H1 (cell line): ENCODE measurements around the gene OGG1. TPM values are rescaled to one million over a fixed set of nuclear protein-coding genes. Genes with fewer than 3 reads are reported as not detected.

Experiments
- SAP30 ChIP-seq: fragments of 300-600 bp; sonication (generic); IDR thresholded peaks from 2 replicates; pipeline ENCODE4 v1.7.1; 2012; ENCODE audit warnings: low read length, moderate library complexity, mild to moderate bottlenecking, inconsistent platforms; ENCODE audit not compliant: insufficient read depth, insufficient replicate concordance
- polyA plus RNA-seq, 7 experiments: library from polyadenylated mRNA; depleted of rRNA in 3 of 7; stranded (reverse) in 5 of 7; unstranded in 2 of 7; fragments of >200 nt in 5 of 7; fragments of 200-250 nt in 2 of 7; gene quantifications; 1 replicate in 5 of 7; 2 replicates in 1 of 7; 4 replicates in 1 of 7; pipeline versions ENCODE4 v1.2.1 to v1.2.3, GENCODE V29; 2011 to 2013; ENCODE audit warnings: missing spikeins in 2 of 7, mixed read lengths in 2 of 7
- total RNA-seq: library from RNA; stranded (reverse); fragmentation: NEBNext Ultra II Directional; extraction: Animal tissue kit (Norgen Biotek cat#: 25700); gene quantifications from 2 replicates; pipeline ENCODE4 v1.2.1, GENCODE V29; 2021

Gene OGG1
- total and polyA plus RNA-seq, 2 of the 8 experiments (the other 6 are each of a cell fraction or from before 2014, with no cell fraction given) = 29.6 to 46.8 TPM

DNA sequence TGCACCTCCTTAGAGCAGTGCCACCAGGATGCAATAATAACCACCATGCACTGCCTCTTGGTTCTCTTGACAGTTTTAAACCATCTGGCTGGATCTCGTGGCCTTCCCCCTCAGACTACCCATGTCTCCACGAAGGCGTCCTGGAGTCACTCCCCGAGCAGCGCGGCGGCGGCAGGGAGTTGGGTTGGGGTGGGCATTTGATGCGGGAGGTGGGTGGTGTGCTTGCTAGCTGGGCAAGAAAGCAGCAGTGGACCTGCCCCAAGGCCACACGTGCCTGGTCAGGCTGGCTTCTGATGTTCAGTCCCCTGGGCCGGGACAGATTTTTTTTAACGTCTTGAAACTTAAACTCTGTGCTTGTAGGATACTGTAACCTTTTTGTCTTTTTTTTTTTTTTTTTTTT, 56.4 kb downstream of the OGG1 start (continued):
- TF ChIP-seq SAP30 = no peak
- TF ChIP-seq, all 59 proteins: peak for 0

Other genes starting within 250 kb of the OGG1 start
- gene LHFPL4, start 196.1 kb upstream of the OGG1 start, total RNA-seq = 16.9 and 20.9 TPM in 2 replicates
- gene LHFPL4, start 196.1 kb upstream of the OGG1 start, polyA plus RNA-seq (2011; rRNA removed) = 5.0 and 5.5 TPM in 2 replicates
- 46.2 and 47.6 TPM in 2 replicates for gene MTMR14, start 100.4 kb upstream of the OGG1 start, total RNA-seq
- gene MTMR14, start 100.4 kb upstream of the OGG1 start, polyA plus RNA-seq (2011; rRNA removed) = 55.3 and 58.0 TPM in 2 replicates
- 4.4 and 4.8 TPM in 2 replicates for gene CPNE9, start 46.1 kb upstream of the OGG1 start, total RNA-seq
- 6.0 and 7.1 TPM in 2 replicates for gene CPNE9, start 46.1 kb upstream of the OGG1 start, polyA plus RNA-seq (2011; rRNA removed)
- gene BRPF1, start 18.2 kb upstream of the OGG1 start, total RNA-seq = 21.7 and 27.7 TPM in 2 replicates
- gene BRPF1, start 18.2 kb upstream of the OGG1 start, polyA plus RNA-seq (2011; rRNA removed) = 11.3 and 16.3 TPM in 2 replicates
- 4.8 and 4.9 TPM in 2 replicates for gene CAMK1, start 20.0 kb downstream of the OGG1 start, total RNA-seq
- 5.1 and 5.3 TPM in 2 replicates for gene CAMK1, start 20.0 kb downstream of the OGG1 start, polyA plus RNA-seq (2011; rRNA removed)
- gene TADA3, start 42.5 kb downstream of the OGG1 start, total RNA-seq = 50.3 and 55.2 TPM in 2 replicates
- gene TADA3, start 42.5 kb downstream of the OGG1 start, polyA plus RNA-seq (2011; rRNA removed) = 43.4 and 51.2 TPM in 2 replicates
- gene ARPC4, start 43.1 kb downstream of the OGG1 start, total RNA-seq = 153 and 154 TPM in 2 replicates
- gene ARPC4, start 43.1 kb downstream of the OGG1 start, polyA plus RNA-seq (2011; rRNA removed) = 108 and 138 TPM in 2 replicates
- 4.3 and 5.9 TPM in 2 replicates for gene TTLL3, start 60.3 kb downstream of the OGG1 start, total RNA-seq
- 8.9 and 11.4 TPM in 2 replicates for gene TTLL3, start 60.3 kb downstream of the OGG1 start, polyA plus RNA-seq (2011; rRNA removed)
- gene RPUSD3, start 94.1 kb downstream of the OGG1 start, total RNA-seq = 63.8 and 68.4 TPM in 2 replicates
- gene RPUSD3, start 94.1 kb downstream of the OGG1 start, polyA plus RNA-seq (2011; rRNA removed) = 154 and 164 TPM in 2 replicates
- gene CIDEC, start 130.3 kb downstream of the OGG1 start, total RNA-seq = not detected in 2 replicates
- not detected in 2 replicates for gene CIDEC, start 130.3 kb downstream of the OGG1 start, polyA plus RNA-seq (2011; rRNA removed)
- 26.8 and 26.9 TPM in 2 replicates for gene JAGN1, start 140.7 kb downstream of the OGG1 start, total RNA-seq
- gene JAGN1, start 140.7 kb downstream of the OGG1 start, polyA plus RNA-seq (2011; rRNA removed) = 42.9 and 51.6 TPM in 2 replicates
- gene IL17RE, start 152.9 kb downstream of the OGG1 start, total RNA-seq = 4.4 and 4.9 TPM in 2 replicates
- 3.4 and 3.8 TPM in 2 replicates for gene IL17RE, start 152.9 kb downstream of the OGG1 start, polyA plus RNA-seq (2011; rRNA removed)
- 9.1 and 11.8 TPM in 2 replicates for gene IL17RC, start 167.1 kb downstream of the OGG1 start, total RNA-seq
- gene IL17RC, start 167.1 kb downstream of the OGG1 start, polyA plus RNA-seq (2011; rRNA removed) = 13.0 and 15.4 TPM in 2 replicates
- gene CRELD1, start 183.9 kb downstream of the OGG1 start, total RNA-seq = 12.4 and 12.9 TPM in 2 replicates
- 15.1 and 19.1 TPM in 2 replicates for gene CRELD1, start 183.9 kb downstream of the OGG1 start, polyA plus RNA-seq (2011; rRNA removed)
- 8.4 and 9.2 TPM in 2 replicates for gene PRRT3, start 202.5 kb downstream of the OGG1 start, total RNA-seq
- gene PRRT3, start 202.5 kb downstream of the OGG1 start, polyA plus RNA-seq (2011; rRNA removed) = 9.0 and 10.0 TPM in 2 replicates
- gene EMC3, start 236.9 kb downstream of the OGG1 start, total RNA-seq = 37.6 and 40.2 TPM in 2 replicates
- 34.2 and 59.8 TPM in 2 replicates for gene EMC3, start 236.9 kb downstream of the OGG1 start, polyA plus RNA-seq (2011; rRNA removed)